ENCODE data around the gene KAT2B.

- TF ChIP-seq CTCF (IDR thresholded peaks at IDR 0.05) (no peak), POLR2A (IDR thresholded peaks at IDR 0.05) (no peak)
These were observed 65.5 kb downstream of the KAT2B start for GRCh38 chr3:20105513-20106280.

Measured in thyroid gland (tissue), 4 donors.